Neural progenitor cell (in vitro differentiated cells): Measurements from ENCODE around the gene CCSER2. TPM values are rescaled to one million over a fixed set of nuclear protein-coding genes. Genes with fewer than 3 reads are reported as not detected.

ENCODE experiments used
- DNase-seq: peaks from one replicate; pipeline ENCODE4 v3.0.0-alpha.2; 2016; ENCODE audit warnings: low spot score
- H2AFZ ChIP-seq: fragments of 200-600 bp; sonication (generic); replicated peaks from 2 replicates; pipeline ENCODE4 v1.6.1; 2016; ENCODE audit warnings: antibody characterized with exemption
- H3F3A ChIP-seq: fragments of 200-600 bp; sonication (generic); 2 replicates; pipeline ENCODE4 v1.6.1; 2016; ENCODE audit warnings: antibody characterized with exemption, low read depth
- H3K27ac ChIP-seq: fragments of 200-600 bp; sonication (generic); 2 replicates; pipeline ENCODE4 v1.5.1; 2016; ENCODE audit warnings: mild to moderate bottlenecking
- H3K27me3 ChIP-seq: fragments of 200-600 bp; sonication (generic); 2 replicates; pipeline ENCODE4 v1.6.1; 2016; ENCODE audit warnings: mild to moderate bottlenecking, moderate library complexity
- H3K36me3 ChIP-seq: fragments of 200-600 bp; sonication (generic); 2 replicates; pipeline ENCODE4 v1.5.1; 2016
- H3K4me1 ChIP-seq: fragments of 200-600 bp; sonication (generic); 2 replicates; pipeline ENCODE4 v1.6.1; 2016; ENCODE audit warnings: mixed run types
- H3K4me2 ChIP-seq: fragments of 200-600 bp; sonication (generic); 2 replicates; pipeline ENCODE4 v1.6.1; 2016
- H3K4me3 ChIP-seq: fragments of 200-600 bp; sonication (generic); 2 replicates; pipeline ENCODE4 v1.5.1; 2016
- H3K79me2 ChIP-seq: fragments of 200-600 bp; sonication (generic); 2 replicates; pipeline ENCODE4 v1.6.1; 2016; ENCODE audit warnings: low read depth
- H3K9ac ChIP-seq: fragments of 200-600 bp; sonication (generic); 2 replicates; pipeline ENCODE4 v1.6.1; 2016
- H3K9me3 ChIP-seq: fragments of 200-600 bp; sonication (generic); 2 replicates; pipeline ENCODE4 v1.5.1; 2016; ENCODE audit warnings: low read depth
- H4K20me1 ChIP-seq: fragments of 200-600 bp; sonication (generic); 2 replicates; pipeline ENCODE4 v1.6.1; 2016; ENCODE audit warnings: low read depth
- H3K27ac Mint-ChIP-seq: 3 replicates; pipeline ENCODE4 v1.8.0; 2021; ENCODE audit warnings: mixed read lengths
- H3K27me3 Mint-ChIP-seq: 2 replicates; pipeline ENCODE4 v1.8.0; 2022; ENCODE audit warnings: low read depth, mild to moderate bottlenecking, inconsistent platforms, moderate library complexity, mixed read lengths; ENCODE audit not compliant: insufficient read depth
- H3K36me3 Mint-ChIP-seq: 3 replicates; pipeline ENCODE4 v1.8.0; 2021; ENCODE audit warnings: mixed read lengths
- H3K4me1 Mint-ChIP-seq: 3 replicates; pipeline ENCODE4 v1.8.0; 2021; ENCODE audit warnings: mixed read lengths
- H3K4me3 Mint-ChIP-seq: 3 replicates; pipeline ENCODE4 v1.8.0; 2021; ENCODE audit warnings: mild to moderate bottlenecking, moderate library complexity, mixed read lengths
- H3K9me3 Mint-ChIP-seq: 3 replicates; pipeline ENCODE4 v1.8.0; 2020; ENCODE audit warnings: mixed read lengths
- CTCF ChIP-seq: fragments of 200-600 bp; sonication (generic); IDR thresholded peaks from 2 replicates; pipeline ENCODE4 v1.5.1; 2017; ENCODE audit warnings: antibody characterized with exemption, mild to moderate bottlenecking
- EZH2 ChIP-seq: fragments of 200-600 bp; sonication (generic); IDR thresholded peaks from 2 replicates; pipeline ENCODE4 v1.6.1; 2017; ENCODE audit warnings: antibody characterized with exemption, mild to moderate bottlenecking, moderate library complexity
- EZH2phosphoT487 ChIP-seq: fragments of 200-600 bp; sonication (generic); IDR thresholded peaks from 2 replicates; pipeline ENCODE4 v1.6.1; 2017; ENCODE audit warnings: antibody characterized with exemption
- total RNA-seq: library from RNA; depleted of rRNA; stranded (reverse); fragments of >200 nt; gene quantifications from 2 replicates; pipeline ENCODE4 v1.2.3, GENCODE V29; 2015; ENCODE audit warnings: low replicate concordance

The CCSER2 gene
- total RNA-seq, 1 donor from 2014 or later, result 39.3 TPM

DNA sequence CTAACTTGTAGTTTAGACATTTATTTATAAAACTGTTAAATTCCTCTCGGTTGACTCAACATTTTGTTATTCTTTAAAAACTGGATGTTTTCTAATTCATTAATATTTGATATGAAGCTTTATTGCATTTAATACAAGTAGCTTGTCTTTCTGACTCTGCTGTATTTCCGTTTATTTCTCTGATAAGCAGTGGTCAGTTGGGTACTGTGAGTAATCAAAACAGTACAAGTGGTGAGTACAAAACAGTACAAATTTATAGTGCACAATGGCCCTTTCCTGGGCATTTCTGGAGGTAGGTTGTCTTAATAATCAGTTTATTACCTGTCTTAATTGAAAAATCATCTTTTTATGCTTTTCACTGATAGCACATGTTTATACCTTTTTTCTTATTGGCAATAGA is 182.7 kb downstream of the CCSER2 start:
- Histone ChIP-seq H4K20me1 (no peaks in the 10 kb centered on the region), H2AFZ (no peak overlapping the region), H3K27ac (no peak overlapping the region), H3K9me3 (no peaks in the 10 kb centered on the region), H3K79me2 (no peaks in the 10 kb centered on the region), H3K9ac (no peak overlapping the region), H3K4me3 (no peak overlapping the region), H3K4me2 (no peak overlapping the region), H3F3A (no peaks in the 10 kb centered on the region), H3K36me3 (no peaks in the 10 kb centered on the region), H3K4me1 (peaks cover 4% of the 10 kb centered on the region), H3K27me3 (no peaks in the 10 kb centered on the region)
- no peaks in the 10 kb centered on the region for H3K9me3 Mint-ChIP-seq
- H3K27ac Mint-ChIP-seq, result no peak overlapping the region
- TF ChIP-seq CTCF (no peak), EZH2 (no peak), EZH2phosphoT487 (no peak)
- no peaks in the 10 kb centered on the region for H3K27me3 Mint-ChIP-seq
- no peak for DNase-seq
- peaks cover 13% of the 10 kb centered on the region for H3K36me3 Mint-ChIP-seq
- no peak overlapping the region for H3K4me3 Mint-ChIP-seq
- H3K4me1 Mint-ChIP-seq, result peaks cover 12% of the 10 kb centered on the region

DNA sequence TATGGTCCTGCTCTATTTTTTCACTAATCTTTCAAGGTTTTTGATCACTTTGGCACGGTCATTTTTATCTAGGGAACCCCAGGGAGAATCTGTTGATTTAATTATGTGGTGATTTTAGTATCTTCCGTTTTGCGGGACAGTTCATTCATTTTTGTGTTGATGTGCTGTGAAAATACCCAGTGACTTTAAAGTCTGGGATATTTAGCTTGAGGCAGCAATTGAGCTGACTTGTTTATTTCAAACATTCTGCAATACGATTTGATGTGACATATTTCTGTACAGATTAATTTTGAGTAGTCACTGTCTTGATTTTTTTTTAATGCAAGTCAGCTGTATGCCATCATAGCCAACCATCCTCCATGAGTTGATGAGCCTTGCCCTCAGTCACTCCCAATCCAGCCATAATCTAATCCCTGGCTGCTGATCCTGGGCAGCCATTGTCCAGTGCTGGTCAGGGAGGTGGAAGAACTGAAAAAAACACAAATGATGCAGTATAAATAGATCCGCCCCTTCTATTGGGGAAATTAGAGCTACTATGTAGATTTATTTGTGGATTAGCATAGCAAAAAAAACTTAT is 183.4 kb downstream of the CCSER2 start:
- H3K4me3 Mint-ChIP-seq, result no peak overlapping the region
- H3F3A ChIP-seq, result no peaks in the 10 kb centered on the region
- no peak for DNase-seq
- H3K4me1 Mint-ChIP-seq, result peaks cover 12% of the 10 kb centered on the region
- H2AFZ ChIP-seq, result no peak overlapping the region
- no peaks in the 10 kb centered on the region for H3K79me2 ChIP-seq
- no peak overlapping the region for H3K27ac ChIP-seq
- no peak overlapping the region for H3K9ac ChIP-seq
- peaks cover 13% of the 10 kb centered on the region for H3K36me3 Mint-ChIP-seq
- H3K36me3 ChIP-seq, result no peaks in the 10 kb centered on the region
- peaks cover 4% of the 10 kb centered on the region for H3K4me1 ChIP-seq
- no peaks in the 10 kb centered on the region for H3K27me3 ChIP-seq
- no peak overlapping the region for H3K27ac Mint-ChIP-seq
- H3K9me3 ChIP-seq, result no peaks in the 10 kb centered on the region
- no peaks in the 10 kb centered on the region for H4K20me1 ChIP-seq
- no peaks in the 10 kb centered on the region for H3K27me3 Mint-ChIP-seq
- H3K4me3 ChIP-seq, result no peak overlapping the region
- H3K4me2 ChIP-seq, result no peak overlapping the region
- no peaks in the 10 kb centered on the region for H3K9me3 Mint-ChIP-seq
- TF ChIP-seq EZH2, result no peak

DNA sequence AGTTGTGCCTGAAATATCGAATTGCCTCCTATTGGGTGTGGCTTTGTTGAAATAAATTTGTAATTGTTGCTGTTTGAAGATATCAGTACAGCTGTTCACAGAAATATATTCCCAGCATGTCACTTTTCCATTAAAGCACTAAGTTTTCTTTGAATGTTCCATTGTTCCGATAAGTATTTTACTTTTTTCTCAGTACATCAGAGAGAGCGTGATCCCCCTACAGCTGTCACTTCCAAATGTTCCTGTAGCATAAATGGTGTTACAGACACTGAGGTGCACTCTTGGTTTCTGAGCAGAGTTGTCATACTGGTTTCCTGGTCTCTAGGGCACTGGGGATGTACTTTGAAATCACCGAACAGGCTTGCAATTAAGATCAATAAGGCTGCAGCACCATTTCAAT is 189.2 kb downstream of the CCSER2 start:
- Mint-ChIP-seq H3K4me1 (peaks cover 19% of the 10 kb centered on the region), H3K27me3 (peaks cover 3% of the 10 kb centered on the region), H3K9me3 (no peaks in the 10 kb centered on the region), H3K4me3 (no peak overlapping the region), H3K36me3 (peaks cover 13% of the 10 kb centered on the region), H3K27ac (no peak overlapping the region)
- H3K9me3 ChIP-seq, result no peaks in the 10 kb centered on the region
- no peaks in the 10 kb centered on the region for H3K79me2 ChIP-seq
- no peaks in the 10 kb centered on the region for H3K36me3 ChIP-seq
- TF ChIP-seq EZH2phosphoT487, result no peak
- TF ChIP-seq EZH2, result no peak
- no peak overlapping the region for H2AFZ ChIP-seq
- no peaks in the 10 kb centered on the region for H3K27me3 ChIP-seq
- peaks cover 15% of the 10 kb centered on the region for H3K4me1 ChIP-seq
- H3F3A ChIP-seq, result peaks cover 13% of the 10 kb centered on the region
- no peak for DNase-seq
- H3K27ac ChIP-seq, result no peak overlapping the region
- H3K9ac ChIP-seq, result no peak overlapping the region
- H4K20me1 ChIP-seq, result no peaks in the 10 kb centered on the region
- H3K4me3 ChIP-seq, result no peak overlapping the region
- H3K4me2 ChIP-seq, result no peak overlapping the region

- no peaks in the 10 kb centered on the region for H3K27me3 ChIP-seq
- Mint-ChIP-seq H3K27me3 (peaks cover 3% of the 10 kb centered on the region), H3K4me3 (no peak overlapping the region), H3K27ac (no peak overlapping the region), H3K4me1 (peaks cover 32% of the 10 kb centered on the region), H3K9me3 (no peaks in the 10 kb centered on the region), H3K36me3 (peaks cover 4% of the 10 kb centered on the region)
- no peaks in the 10 kb centered on the region for H3K9me3 ChIP-seq
- H3K9ac ChIP-seq, result no peak overlapping the region
- no peak overlapping the region for H3K4me2 ChIP-seq
- H3K79me2 ChIP-seq, result no peaks in the 10 kb centered on the region
- TF ChIP-seq CTCF (no peak), EZH2phosphoT487 (no peak), EZH2 (no peak)
- H3K4me3 ChIP-seq, result no peak overlapping the region
- no peaks in the 10 kb centered on the region for H3K36me3 ChIP-seq
- H3K27ac ChIP-seq, result no peak overlapping the region
- DNase-seq, result no peak
- no peaks in the 10 kb centered on the region for H4K20me1 ChIP-seq
- no peak overlapping the region for H2AFZ ChIP-seq
- H3K4me1 ChIP-seq, result peaks cover 29% of the 10 kb centered on the region
- H3F3A ChIP-seq, result peaks cover 22% of the 10 kb centered on the region
These were observed 190.8 kb downstream of the CCSER2 start for GRCh38 chr10:84519235-84519634.
